NCI-H2029 (cell line): Measurements from ENCODE around the gene OR10G8.

Experiments used
- DNase-seq: peaks from one replicate; lab custom pipeline; 2025; lab: John Stamatoyannopoulos, UW

OR10G8 gene

DNA sequence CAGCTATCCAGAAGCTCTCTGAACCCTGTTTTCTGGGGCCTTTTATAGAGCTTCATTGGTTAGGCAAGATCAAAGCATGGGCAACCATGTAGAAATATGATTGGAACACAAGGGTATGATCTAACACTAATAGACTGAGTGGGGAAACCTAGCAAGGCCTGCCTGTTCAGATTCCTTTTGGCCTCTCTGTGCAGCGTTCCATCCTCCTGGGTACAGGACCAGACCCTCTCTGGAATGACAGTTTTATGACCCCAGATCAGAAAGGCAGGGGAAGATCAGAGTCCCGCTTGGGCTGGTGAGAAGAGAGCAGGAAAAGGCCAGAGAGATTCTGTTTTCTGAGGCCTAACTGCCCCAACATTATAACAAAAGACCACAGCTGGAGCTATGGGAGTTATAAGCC is 52.0 kb downstream of the OR10G8 start:
- no peak for DNase-seq

GRCh38 chr11:124079631-124080326 is 53.2 kb downstream of the OR10G8 start:
- DNase-seq: no peak
